WTC11 (cell line): ENCODE measurements around the gene CACNA1C.

Experiments
- CTCF ChIP-seq: fragments of 200-600 bp; IDR thresholded peaks from 2 replicates; pipeline ENCODE4 v1.8.0; 2022; ENCODE audit warnings: antibody characterized with exemption
- ELF4 ChIP-seq: sonication (generic); formaldehyde crosslinking; IDR thresholded peaks from 2 replicates; pipeline ENCODE4 v1.8.1; 2022; ENCODE audit warnings: low read depth, mild to moderate bottlenecking, moderate library complexity, missing genetic modification reagents
- NFYB ChIP-seq: sonication (generic); formaldehyde crosslinking; conservative IDR thresholded peaks from 2 replicates; pipeline ENCODE4 v1.8.0; 2022; ENCODE audit warnings: low read depth, missing genetic modification reagents
- OVOL2 ChIP-seq: fragments of 250-450 bp; sonication (Bioruptor Pico); IDR thresholded peaks from 2 replicates; pipeline ENCODE4 v1.9.0; 2021; ENCODE audit warnings: mild to moderate bottlenecking, borderline replicate concordance
- SP1 ChIP-seq: sonication (generic); formaldehyde crosslinking; conservative IDR thresholded peaks from 2 replicates; pipeline ENCODE4 v1.8.1; 2022; ENCODE audit warnings: missing genetic modification reagents
- USF2 ChIP-seq: sonication (generic); formaldehyde crosslinking; IDR thresholded peaks from 2 replicates; pipeline ENCODE4 v1.8.1; 2023; ENCODE audit warnings: mild to moderate bottlenecking, missing genetic modification reagents, moderate library complexity
- ZNF263 ChIP-seq: sonication (generic); formaldehyde crosslinking; IDR thresholded peaks from 2 replicates; pipeline ENCODE4 v1.8.1; 2022; ENCODE audit warnings: low read depth, mild to moderate bottlenecking, moderate library complexity, missing genetic modification reagents

GRCh38 chr12:2179058-2179457 is 126.3 kb downstream of the CACNA1C start:
- TF ChIP-seq CTCF, result no peak
- TF ChIP-seq SP1 (CRISPR knock-in tag), result no peak
- no peak for TF ChIP-seq USF2 (CRISPR knock-in tag)
- TF ChIP-seq OVOL2 (CRISPR knock-in tag), result no peak
- TF ChIP-seq ELF4, result no peak
- TF ChIP-seq NFYB (CRISPR knock-in tag), result no peak
- TF ChIP-seq ZNF263 (CRISPR knock-in tag), result no peak
